ENCODE data around the gene CATSPERE.
"Not testable (repeated sequence)": the region's sequence is repeated elsewhere in the genome, so short reads cannot be mapped to it uniquely, and the experiment has no call there.

Gene CATSPERE

DNA sequence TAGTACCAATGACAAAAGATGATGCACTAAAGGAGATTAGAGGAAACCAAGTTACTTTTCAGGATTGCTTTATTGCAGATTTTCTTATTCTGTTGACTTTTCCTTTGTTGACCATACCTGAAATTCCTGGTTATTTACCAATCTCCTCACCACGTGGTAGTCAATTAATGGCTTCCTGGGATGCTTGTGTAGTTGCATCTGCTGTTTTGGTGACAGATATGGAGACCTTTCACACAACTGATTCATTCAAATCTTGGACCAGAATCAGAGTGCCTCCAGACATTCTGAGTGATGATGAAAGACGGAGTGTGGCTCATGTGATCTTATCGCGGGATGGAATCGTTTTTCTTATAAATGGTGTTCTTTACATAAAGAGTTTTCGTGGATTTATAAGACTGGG is 91.3 kb downstream of the CATSPERE start:
- peak; percentile 4 for DNase-seq (ENCODE audit: low read depth)

DNA sequence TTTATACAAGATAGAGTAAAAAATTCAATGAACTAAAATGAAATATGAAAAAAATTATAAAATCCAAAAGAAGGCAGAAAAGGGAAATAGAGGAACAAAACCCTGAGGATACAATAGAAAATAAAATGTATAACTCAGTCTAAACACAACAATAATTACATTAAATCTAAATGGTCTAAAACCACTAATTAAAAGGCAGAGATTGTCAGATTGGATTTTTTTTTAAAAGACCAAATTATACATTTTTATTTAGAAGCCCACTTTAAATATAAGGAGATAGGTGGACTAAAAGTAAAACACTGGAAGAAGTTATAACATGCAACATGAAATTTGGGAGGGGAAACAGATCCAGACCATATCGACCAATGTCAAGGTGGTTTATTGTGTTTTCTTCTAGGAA is 95.2 kb downstream of the CATSPERE start:
- no peak for DNase-seq (ENCODE audit: low read depth)

GRCh38 chr1:244557565-244557964 is 96.5 kb downstream of the CATSPERE start:
- no peak for DNase-seq (ENCODE audit: low read depth)

GRCh38 chr1:244559561-244559960 is 98.5 kb downstream of the CATSPERE start:
- DNase-seq (ENCODE audit: low read depth) = no peak

DNA sequence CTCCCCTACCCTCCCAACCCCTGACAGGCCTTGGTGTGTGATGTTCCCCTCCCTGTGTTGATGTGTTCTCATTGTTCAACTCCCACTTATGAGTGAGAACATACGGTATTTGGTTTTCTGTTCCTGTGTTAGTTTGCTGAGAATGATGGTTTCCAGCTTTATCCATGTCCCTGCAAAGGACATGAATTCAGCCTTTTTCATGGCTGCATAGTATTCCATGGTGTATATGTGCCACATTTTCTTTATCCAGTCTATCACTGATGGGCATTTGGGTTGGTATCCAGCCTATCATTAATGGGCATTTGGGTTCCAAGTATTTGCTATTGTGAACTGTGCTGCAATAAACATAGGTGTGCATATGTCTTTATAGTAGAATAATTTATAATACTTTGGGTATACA is 101.8 kb downstream of the CATSPERE start:
- DNase-seq (ENCODE audit: low read depth) = not testable (repeated sequence)

DNA sequence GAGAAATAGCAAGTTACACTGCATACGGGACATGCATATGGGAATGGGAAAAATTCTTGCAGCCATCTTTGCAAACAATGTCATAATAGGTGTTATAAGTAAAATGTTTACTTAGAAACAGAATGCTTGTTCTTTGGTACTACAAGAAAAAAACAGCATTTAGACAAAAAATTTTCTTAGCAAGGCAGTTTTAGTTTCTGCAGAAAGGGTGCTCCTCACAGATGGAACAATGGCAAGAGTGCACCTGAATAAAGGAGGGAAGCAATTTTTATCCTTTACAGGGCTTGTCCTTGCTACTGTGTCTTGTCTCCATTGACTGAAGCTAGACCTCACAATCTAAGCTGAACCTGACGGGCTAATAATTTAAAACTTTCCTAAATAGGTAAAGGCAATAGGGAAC is 112.7 kb downstream of the CATSPERE start:
- no peak for DNase-seq (ENCODE audit: low read depth)

- peak; percentile 3 for DNase-seq (ENCODE audit: low read depth)
These were observed 115.3 kb downstream of the CATSPERE start for GRCh38 chr1:244576259-244576892.

GRCh38 chr1:244578205-244578604 is 117.1 kb downstream of the CATSPERE start:
- DNase-seq (ENCODE audit: low read depth) = not testable (repeated sequence)

DNA sequence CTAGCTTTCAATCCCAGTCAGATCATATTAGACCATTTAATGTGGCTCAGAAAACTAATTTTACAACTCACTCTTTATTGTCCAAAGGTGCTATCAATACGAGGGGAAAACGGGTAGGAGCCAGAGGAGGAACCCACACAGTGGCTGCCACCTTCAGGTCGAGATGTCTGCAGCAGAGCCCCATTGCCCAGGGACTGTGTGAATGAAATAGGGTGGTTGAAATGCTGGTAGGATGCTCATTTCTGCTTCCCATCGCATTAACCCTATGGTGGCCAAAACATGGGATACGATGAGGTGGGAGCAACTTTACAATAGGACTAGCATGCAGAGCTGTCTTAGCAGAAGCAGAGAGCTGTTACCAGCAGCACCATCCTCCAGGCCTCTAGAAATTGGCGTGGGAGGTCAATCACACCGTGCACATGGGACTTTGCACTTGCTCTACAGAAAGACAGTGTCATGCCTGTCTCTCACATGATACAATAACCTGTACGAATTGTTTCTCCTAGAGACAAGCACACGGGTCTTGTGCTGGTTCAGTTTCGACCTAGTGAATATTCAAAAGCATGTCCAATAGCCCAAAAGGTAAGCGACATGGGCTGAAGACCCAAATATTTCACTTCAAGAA is 122.4 kb downstream of the CATSPERE start:
- no peak for DNase-seq (ENCODE audit: low read depth)

DNA sequence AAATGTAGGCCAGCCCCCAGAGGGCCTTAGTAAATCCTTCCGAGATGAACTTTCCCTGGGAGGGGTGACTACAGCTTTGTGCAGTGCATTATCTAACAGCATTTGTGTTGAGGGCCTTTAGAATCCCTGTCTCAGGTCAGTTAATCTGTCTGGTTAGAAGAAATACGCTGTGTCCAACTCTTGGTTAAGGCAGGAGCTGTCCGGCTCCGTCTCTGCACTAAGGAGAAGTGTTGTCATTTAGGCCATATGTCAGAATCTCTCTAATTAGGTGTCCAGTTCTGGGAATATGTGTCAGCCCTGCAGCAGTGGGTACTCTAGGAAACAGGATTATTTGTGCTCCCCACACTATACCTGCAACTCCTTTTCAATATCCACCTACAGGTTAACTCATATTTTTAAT is 124.8 kb downstream of the CATSPERE start:
- no peak for DNase-seq (ENCODE audit: low read depth)

GRCh38 chr1:244590670-244591069 is 129.6 kb downstream of the CATSPERE start:
- DNase-seq (ENCODE audit: low read depth) = no peak

DNA sequence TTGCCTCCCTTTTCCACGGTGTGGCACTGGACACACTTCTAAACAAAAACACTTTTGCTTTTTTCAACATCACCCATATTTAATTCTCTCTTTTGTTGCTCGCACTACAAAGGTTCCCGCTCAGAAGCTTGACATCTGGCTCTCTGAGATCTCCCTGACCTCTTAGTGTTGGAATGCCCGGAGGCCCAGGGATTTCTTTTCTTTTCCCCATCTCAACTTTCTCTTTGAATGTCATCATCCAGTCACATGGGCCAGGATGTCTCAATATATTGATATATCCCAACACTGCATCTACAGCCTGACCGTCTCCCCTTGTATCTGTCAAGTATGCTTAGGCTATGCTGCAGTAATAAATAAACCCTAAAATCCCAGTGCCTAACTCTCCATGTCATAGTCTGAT is 137.5 kb downstream of the CATSPERE start:
- DNase-seq (ENCODE audit: low read depth) = no peak

DNA sequence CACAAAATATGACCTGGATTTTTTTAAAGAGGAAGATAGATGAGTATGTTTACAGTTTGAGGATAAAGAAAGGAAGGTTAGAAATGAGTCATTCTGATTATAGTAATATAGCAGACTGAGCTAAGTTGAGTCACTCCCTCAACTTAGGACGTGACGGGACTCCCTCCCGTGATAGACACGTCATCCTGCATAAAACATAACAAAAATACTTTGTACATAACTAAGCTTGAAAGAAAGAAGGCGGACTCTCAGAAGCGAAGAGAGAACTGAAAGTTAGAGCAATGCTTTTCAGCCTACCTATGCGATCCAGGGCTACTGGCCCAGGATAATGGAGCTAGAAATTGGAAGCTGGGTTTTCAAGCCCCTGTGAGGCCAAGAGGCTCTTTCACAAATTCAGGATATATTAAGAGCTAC is 138.9 kb downstream of the CATSPERE start:
- peak; percentile 98 for DNase-seq (ENCODE audit: low read depth)

GRCh38 chr1:244601336-244601735 is 140.3 kb downstream of the CATSPERE start:
- DNase-seq (ENCODE audit: low read depth) = no peak

DNA sequence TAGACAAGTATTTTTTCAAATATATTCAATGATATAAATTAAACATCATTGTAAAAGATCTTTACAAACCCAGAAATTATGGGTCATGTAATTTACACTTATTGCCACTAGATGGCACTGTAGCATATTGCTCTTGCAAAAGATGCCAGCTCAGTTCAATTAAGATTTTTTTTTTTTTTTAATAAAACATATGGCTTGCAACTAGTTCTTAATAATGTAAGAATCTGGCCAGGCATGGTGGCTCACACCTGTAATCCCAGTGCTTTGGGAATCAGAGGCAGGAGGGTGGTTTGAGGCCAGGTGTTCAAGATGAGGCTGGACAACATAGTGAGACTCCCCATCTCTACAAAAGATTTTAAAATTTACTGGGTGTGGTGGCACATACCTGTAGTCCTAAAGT is 142.4 kb downstream of the CATSPERE start:
- DNase-seq (ENCODE audit: low read depth) = peak; percentile 32

DNA sequence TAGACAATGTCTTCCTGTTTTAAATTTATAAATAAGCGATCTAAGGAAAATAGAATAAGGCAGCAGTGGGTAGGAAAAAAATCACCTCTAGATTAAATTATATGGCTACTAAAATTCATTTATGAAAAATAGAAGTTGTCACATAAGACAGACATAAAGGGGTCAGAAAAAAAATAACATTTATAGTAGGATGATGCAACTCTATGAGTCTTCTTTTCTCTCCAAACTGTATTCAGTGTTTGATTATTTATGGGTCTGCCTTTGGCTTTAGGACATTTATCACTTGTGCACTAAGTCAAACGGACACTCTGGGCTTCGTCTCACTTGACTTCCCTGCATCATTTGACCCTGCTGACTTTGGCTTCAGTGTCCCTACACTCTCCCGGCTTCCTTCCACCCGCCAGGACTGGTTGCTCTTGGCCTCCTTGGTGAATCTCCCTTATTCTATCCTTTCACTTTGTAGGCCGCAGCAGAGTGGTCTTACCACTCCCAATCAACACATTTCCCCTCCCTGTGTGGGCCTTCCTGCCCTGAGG is 144.8 kb downstream of the CATSPERE start:
- no peak for DNase-seq (ENCODE audit: low read depth)

- DNase-seq (ENCODE audit: low read depth) = no peak
These were observed 153.2 kb downstream of the CATSPERE start for GRCh38 chr1:244614113-244614836.

- DNase-seq (ENCODE audit: low read depth) = no peak
These were observed 153.8 kb downstream of the CATSPERE start for GRCh38 chr1:244614879-244615278.

DNA sequence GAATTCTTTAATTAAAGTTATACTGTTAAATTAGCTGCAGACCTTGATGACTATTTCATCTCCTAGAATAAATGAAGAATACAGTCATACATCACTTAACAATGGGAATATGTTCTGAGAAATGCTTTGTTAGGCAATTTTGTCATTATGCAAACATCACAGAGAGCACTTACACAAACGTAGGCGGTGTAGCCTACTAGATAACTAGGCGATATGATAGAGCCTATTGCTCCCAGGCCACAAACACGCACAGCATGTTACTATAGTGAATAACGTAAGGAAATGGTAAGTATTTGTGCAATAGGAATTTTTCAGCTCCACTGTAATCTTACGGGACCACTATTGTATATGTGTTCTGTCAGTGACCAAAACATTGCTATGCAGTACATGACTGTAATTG is 154.2 kb downstream of the CATSPERE start:
- DNase-seq (ENCODE audit: low read depth) = no peak

DNA sequence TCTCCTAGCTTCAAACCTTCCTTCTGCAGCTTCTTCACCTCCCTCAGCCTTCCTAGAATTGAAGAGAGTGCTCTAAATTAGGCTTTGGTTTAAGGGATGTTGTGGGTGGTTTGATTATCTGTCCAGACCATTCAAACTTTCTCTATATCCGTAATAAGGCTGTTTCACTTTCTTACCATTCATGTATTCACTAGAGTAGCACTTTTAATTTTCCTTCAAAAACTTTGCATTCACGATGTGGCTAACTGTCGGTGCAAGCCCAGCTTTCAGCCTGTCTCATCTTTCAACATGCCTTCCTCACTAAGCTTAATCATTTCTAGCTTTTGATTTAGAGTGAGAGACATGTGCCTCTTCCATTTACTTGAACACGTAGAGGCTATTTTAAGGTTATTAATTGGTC is 165.6 kb downstream of the CATSPERE start:
- DNase-seq (ENCODE audit: low read depth) = no peak

- peak; percentile 20 for DNase-seq (ENCODE audit: low read depth)
These were observed 167.7 kb downstream of the CATSPERE start for GRCh38 chr1:244628789-244629188.

DNA sequence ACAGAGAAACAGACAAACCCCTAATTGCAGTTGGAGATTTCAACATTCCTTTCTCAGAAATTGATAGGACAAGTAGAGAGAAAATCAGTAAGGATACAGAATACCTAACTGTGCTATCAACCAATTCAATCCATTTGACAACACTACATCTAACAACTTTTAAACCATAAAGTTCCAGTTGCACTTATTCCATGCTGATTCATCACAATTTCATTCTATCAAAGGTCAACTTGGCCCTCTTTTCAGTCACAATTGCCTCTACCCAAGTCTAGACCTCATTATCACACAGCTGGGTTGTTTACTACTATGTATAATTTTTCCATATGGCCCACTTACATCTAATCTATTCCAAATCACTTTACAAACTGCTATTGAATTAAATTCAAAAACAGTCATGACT is 172.1 kb downstream of the CATSPERE start:
- no peak for DNase-seq (ENCODE audit: low read depth)

DNA sequence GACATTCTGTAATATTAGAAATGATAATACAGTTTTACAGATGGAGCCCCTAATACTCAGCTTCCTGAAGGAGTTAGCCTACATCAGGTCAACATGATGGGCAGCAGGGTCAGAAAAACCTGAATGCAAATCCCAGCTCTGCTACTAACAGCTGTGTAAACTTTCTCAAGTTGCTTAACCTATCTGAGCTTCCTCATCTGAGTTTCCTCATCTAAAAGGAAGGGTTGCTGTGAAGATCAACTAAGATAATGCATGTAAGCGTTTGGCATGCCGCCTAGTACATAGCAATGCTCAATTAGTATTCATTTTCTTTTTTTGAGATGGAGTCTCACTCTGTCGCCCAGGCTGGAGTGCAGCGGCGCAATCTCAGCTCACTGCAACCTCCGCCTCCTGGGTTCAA is 173.5 kb downstream of the CATSPERE start:
- no peak for DNase-seq (ENCODE audit: low read depth)

Measured in amniotic epithelial cell (primary cell).